ENCODE results near the gene TBC1D2.

The TBC1D2 gene

DNA sequence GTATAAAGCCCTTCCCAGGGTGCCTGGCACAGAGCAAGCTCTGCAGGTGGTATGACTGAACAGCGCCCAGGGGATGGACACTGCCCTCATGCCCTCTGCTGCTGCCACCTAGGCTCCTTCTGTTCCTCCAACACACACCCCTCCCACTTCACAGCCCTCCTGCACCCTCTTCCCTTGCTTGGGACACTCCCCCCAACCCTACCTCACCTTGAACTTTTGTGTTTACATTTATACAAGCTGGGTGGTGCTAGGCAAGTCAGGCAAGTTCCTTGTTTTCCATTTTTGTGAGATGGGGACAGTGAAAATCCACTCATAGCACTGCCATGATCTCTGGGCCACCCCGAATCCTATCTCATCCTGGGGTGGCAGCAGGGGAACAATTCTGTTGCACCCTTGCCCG is 44.2 kb downstream of the TBC1D2 start:
- no peak for DNase-seq

DNA sequence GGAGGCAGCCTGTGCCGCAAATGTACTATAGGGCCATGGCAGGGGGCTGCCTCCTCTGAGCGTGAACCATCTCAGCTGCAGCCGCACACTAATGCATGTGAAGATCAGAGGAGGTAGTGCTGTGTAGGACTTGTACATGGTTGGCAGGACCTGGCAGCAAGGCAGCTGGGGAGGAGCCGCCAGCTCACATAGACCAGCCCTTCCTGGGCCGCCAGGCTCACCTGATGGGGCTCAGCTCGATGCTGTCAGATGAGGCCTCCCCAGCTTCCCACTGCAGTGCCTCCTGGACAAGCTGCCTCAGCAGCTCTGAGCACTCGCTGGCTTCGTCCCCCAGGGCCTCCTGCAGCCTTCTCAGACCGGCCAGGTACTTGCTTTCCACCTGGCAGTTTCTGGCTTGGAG is 45.0 kb downstream of the TBC1D2 start:
- no peak for DNase-seq

DNA sequence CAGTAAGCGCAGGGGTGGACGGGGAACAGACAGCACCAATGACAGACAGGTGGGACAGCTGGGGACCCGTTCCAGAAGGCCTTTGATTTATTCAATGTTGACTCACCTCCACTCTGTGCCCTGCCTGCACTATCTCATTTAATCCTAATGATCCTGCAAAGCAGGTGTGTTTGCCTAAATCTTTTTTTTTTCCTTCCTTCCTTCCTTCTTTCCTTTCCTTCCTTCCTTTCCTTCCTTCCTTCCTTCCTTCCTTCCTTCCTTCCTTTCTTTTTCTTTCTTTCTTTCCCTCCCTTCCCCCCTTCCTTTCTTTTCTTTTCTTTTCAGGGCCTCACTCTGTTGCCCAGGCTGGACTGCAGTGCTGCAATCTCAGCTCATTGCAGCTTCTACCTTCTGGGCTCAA is 45.9 kb downstream of the TBC1D2 start:
- no peak for DNase-seq

- DNase-seq: no peak
Observed at GRCh38 chr9:98208635-98209034, 46.8 kb downstream of the TBC1D2 start.

GRCh38 chr9:98207606-98208005 is 47.8 kb downstream of the TBC1D2 start:
- no peak for DNase-seq

- no peak for DNase-seq
Observed at GRCh38 chr9:98206754-98207153, 48.7 kb downstream of the TBC1D2 start.

GRCh38 chr9:98204692-98205091 is 50.8 kb downstream of the TBC1D2 start:
- DNase-seq: no peak

GRCh38 chr9:98203153-98203552 is 52.3 kb downstream of the TBC1D2 start:
- no peak for DNase-seq

- DNase-seq: no peak
Observed at GRCh38 chr9:98202252-98202651, 53.2 kb downstream of the TBC1D2 start.

DNA sequence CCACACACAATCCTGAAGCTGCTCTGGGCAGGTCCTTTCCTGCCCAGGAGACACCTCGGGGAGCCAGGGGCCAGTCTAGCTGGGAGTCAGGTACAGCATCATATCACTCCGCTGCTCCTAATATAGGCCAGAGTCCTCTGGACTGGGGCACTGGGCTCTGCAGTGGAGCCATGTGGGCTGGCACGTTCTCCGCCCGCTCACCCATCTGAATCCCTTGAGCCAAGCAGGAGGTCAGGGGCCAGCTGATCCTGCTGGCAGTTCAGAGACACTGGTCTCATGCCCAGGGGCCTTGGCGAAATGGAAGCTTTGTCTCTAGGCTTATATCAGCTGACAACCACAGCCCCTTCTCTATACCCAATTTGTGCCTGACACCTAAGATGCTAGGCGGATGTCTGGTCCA is 53.7 kb downstream of the TBC1D2 start:
- no peak for DNase-seq

GRCh38 chr9:98201102-98201501 is 54.3 kb downstream of the TBC1D2 start:
- DNase-seq: no peak

DNA sequence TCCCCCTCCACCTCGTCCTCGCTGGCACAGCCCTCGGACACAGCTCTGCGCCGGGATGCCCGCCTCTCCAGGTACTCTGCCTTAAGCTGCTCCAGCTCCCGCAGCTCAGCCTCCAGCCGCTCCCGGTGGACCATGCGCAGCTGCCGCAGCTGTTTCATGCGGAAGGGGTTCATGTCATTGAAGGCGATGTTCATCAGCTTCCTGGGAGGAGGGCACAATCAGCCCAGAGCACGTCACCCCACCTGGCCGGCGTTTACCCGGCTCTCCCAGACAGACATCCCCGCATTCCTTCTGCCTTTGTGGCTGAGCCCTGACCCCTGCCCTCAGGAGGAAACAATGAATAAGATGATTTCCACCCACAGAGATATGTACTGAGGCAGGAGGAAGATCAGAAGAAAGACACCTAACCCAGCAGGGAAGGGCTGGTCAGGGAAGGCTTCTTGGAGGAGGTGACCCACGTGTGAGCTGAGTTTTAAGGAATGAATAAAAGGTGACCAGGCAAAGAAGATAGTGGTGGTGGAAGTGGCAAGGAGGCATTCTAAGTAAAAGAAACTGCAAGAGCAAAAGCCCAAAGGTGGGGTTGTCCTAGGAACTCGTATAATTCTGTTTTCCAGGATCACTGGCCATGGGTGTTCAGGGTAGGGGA is 55.9 kb downstream of the TBC1D2 start:
- no peak for DNase-seq

DNA sequence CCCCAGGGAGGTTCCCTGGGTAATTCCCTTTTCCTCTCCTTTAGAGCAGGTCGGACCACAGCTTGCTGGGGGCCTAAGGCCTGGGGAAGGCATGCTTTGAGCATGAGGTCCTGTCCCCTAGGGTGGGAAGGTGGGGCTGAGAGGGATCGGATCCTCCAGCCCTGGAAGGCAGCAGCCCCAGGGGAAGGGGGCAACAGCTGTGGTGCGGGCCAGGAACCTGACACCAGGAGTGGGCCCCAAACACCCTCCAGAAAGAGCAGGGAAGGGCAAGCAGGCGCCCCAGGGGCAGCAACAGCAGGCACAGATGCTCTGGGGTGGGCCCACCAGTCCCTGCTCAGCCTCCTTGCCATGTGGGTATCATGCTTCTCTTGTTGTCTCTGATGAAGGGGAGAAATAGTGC is 59.8 kb downstream of the TBC1D2 start:
- DNase-seq: no peak

DNA sequence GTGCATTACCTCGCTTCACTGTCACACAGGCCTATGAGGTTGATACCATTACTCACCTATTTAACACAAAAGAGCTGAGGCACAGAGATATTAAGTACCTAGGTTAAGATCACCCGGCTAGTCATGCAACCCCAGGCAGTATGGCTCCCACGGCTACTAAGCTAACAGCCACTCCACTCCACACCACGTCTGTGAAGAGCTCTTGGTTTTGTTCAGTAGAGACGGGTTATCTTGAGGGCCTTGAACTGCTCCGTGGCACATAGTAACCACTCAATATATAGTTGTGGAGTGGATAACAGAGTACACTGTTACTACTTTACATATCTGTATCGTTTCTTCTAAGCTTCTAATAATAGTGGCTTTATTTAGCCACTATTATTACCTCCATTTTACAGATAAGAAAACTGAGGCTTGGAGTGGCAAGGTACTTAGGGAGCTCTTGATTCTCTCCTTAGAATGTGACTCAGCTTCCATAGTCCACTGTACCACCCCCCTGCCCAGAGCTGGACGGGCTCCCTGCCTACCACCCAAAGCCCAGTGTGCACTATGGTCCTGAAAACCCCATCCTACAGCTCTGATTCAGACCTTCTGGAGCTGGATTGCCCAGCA is 62.0 kb downstream of the TBC1D2 start:
- no peak for DNase-seq

GRCh38 chr9:98192503-98193335 is 62.7 kb downstream of the TBC1D2 start, which contains the start of gene CORO2A:
CORO2A (minus strand) TSS chr9:98192637; CDS start chr9:98157660, 34,977 bp downstream.
- peak; percentile 69 for DNase-seq

- DNase-seq: peak; percentile 33
Observed at GRCh38 chr9:98191671-98192502, 63.6 kb downstream of the TBC1D2 start.

GRCh38 chr9:98191181-98191608 is 64.3 kb downstream of the TBC1D2 start:
- no peak for DNase-seq

- DNase-seq: no peak
Observed at GRCh38 chr9:98190757-98191105, 64.7 kb downstream of the TBC1D2 start.

GRCh38 chr9:98189412-98189811 is 66.0 kb downstream of the TBC1D2 start:
- DNase-seq: no peak

GRCh38 chr9:98187926-98188325 is 67.5 kb downstream of the TBC1D2 start:
- DNase-seq: no peak

GRCh38 chr9:98186236-98186635 is 69.2 kb downstream of the TBC1D2 start:
- DNase-seq: no peak

- DNase-seq: no peak
Observed at GRCh38 chr9:98185611-98186171, 69.8 kb downstream of the TBC1D2 start.
